HUES64 (cell line): Measurements from ENCODE around the gene AFTPH.
A peak's percentile ranks its signal among the peaks of the same experiment; 100 is the strongest.

Source experiments
- H3K27ac ChIP-seq: 2 replicates; pipeline ENCODE4 v1.7.0; 2013; ENCODE audit warnings: low read depth, low read length, inconsistent platforms
- H3K27me3 ChIP-seq: 2 replicates; pipeline ENCODE4 v1.6.1; 2013; ENCODE audit warnings: mild to moderate bottlenecking, low read length; ENCODE audit not compliant: insufficient read depth
- H3K36me3 ChIP-seq: 2 replicates; pipeline ENCODE4 v1.6.1; 2013; ENCODE audit warnings: mild to moderate bottlenecking, low read length; ENCODE audit not compliant: insufficient read depth
- H3K4me1 ChIP-seq: 2 replicates; pipeline ENCODE4 v1.6.1; 2013; ENCODE audit warnings: mild to moderate bottlenecking, low read length, moderate library complexity; ENCODE audit not compliant: insufficient read depth
- H3K4me3 ChIP-seq: 2 replicates; pipeline ENCODE4 v1.5.1; 2013; ENCODE audit warnings: mild to moderate bottlenecking, low read length, moderate library complexity
- H3K9ac ChIP-seq: 2 replicates; pipeline ENCODE4 v1.6.1; 2013; ENCODE audit warnings: mild to moderate bottlenecking, low read depth, low read length
- H3K9me3 ChIP-seq: 2 replicates; pipeline ENCODE4 v1.6.1; 2013; ENCODE audit warnings: low read depth, low read length; ENCODE audit not compliant: insufficient read depth
- WGBS: fragments of 150-250, 120-280 bp; methylation state at CpG from one replicate; pipeline ENCODE4 v1.1.7; 2013; ENCODE audit warnings: missing lambda C conversion rate; 5-methylcytosine and 5-hydroxymethylcytosine counted together

Gene AFTPH

GRCh38 chr2:64615844-64616536 lies 91.9 kb downstream of the AFTPH start:
- WGBS: 96% methylated on average over 7 of the region's 7 CpGs
- peaks cover 3% of the 10 kb centered on the region; the same call in 1 of the 2 replicates for H3K27me3 ChIP-seq
- no peak overlapping the region for H3K27ac ChIP-seq
- H3K9me3 ChIP-seq: no peaks in the 10 kb centered on the region
- H3K36me3 ChIP-seq: no peaks in the 10 kb centered on the region
- H3K4me3 ChIP-seq: no peak overlapping the region
- no peak overlapping the region for H3K9ac ChIP-seq
- H3K4me1 ChIP-seq: peaks cover 27% of the 10 kb centered on the region

- peak overlapping the region; percentile 40; the same call in 1 of the 2 replicates for H3K27ac ChIP-seq
- H3K9ac ChIP-seq: no peak overlapping the region
- H3K9me3 ChIP-seq: no peaks in the 10 kb centered on the region
- peaks cover 32% of the 10 kb centered on the region for H3K4me1 ChIP-seq
- 49% methylated on average over 6 of the region's 6 CpGs for WGBS
- H3K27me3 ChIP-seq: no peaks in the 10 kb centered on the region
- H3K36me3 ChIP-seq: no peaks in the 10 kb centered on the region
- no peak overlapping the region for H3K4me3 ChIP-seq
These were observed 93.6 kb downstream of the AFTPH start for GRCh38 chr2:64617631-64618151.

- H3K4me3 ChIP-seq: no peak overlapping the region
- 86% methylated on average over 4 of the region's 4 CpGs for WGBS
These were observed 96.5 kb downstream of the AFTPH start for GRCh38 chr2:64620661-64621060.

GRCh38 chr2:64622443-64623241 lies 98.5 kb downstream of the AFTPH start:
- H3K27ac ChIP-seq: 0 out of 2 replicates have a peak overlapping the region, but pooled peaks have one; percentile 4
- H3K9ac ChIP-seq: no peak overlapping the region
- WGBS: 74% methylated on average over 13 of the region's 13 CpGs
- no peaks in the 10 kb centered on the region for H3K9me3 ChIP-seq
- no peaks in the 10 kb centered on the region for H3K36me3 ChIP-seq
- no peak overlapping the region for H3K4me3 ChIP-seq
- H3K4me1 ChIP-seq: peaks cover 27% of the 10 kb centered on the region
- no peaks in the 10 kb centered on the region for H3K27me3 ChIP-seq

More at GRCh38 chr2:64620661-64621060, 96.5 kb downstream of the AFTPH start:
- H3K27ac ChIP-seq: no peak overlapping the region
- no peaks in the 10 kb centered on the region for H3K27me3 ChIP-seq
- H3K9ac ChIP-seq: no peak overlapping the region
- H3K4me1 ChIP-seq: peaks cover 35% of the 10 kb centered on the region
- H3K9me3 ChIP-seq: no peaks in the 10 kb centered on the region
- H3K36me3 ChIP-seq: no peaks in the 10 kb centered on the region

GRCh38 chr2:64623242-64623850 lies 99.2 kb downstream of the AFTPH start:
- 87% methylated on average over 13 of the region's 13 CpGs for WGBS

GRCh38 chr2:64624108-64624610 lies 100.0 kb downstream of the AFTPH start:
- no peaks in the 10 kb centered on the region for H3K36me3 ChIP-seq
- no peaks in the 10 kb centered on the region for H3K9me3 ChIP-seq
- H3K27me3 ChIP-seq: no peaks in the 10 kb centered on the region
- 89% methylated on average over 6 of the region's 6 CpGs for WGBS
- H3K4me3 ChIP-seq: no peak overlapping the region
- no peak overlapping the region for H3K27ac ChIP-seq
- peaks cover 21% of the 10 kb centered on the region for H3K4me1 ChIP-seq
- H3K9ac ChIP-seq: no peak overlapping the region

More at GRCh38 chr2:64623242-64623850, 99.2 kb downstream of the AFTPH start:
- Histone ChIP-seq H3K27me3 (no peaks in the 10 kb centered on the region), H3K4me3 (no peak overlapping the region), H3K27ac (no peak overlapping the region), H3K4me1 (peaks cover 22% of the 10 kb centered on the region), H3K36me3 (no peaks in the 10 kb centered on the region), H3K9me3 (no peaks in the 10 kb centered on the region), H3K9ac (no peak overlapping the region)

GRCh38 chr2:64624862-64625261 lies 100.7 kb downstream of the AFTPH start:
- Histone ChIP-seq H3K27ac (no peak overlapping the region), H3K9ac (no peak overlapping the region), H3K4me3 (no peak overlapping the region), H3K36me3 (no peaks in the 10 kb centered on the region), H3K9me3 (no peaks in the 10 kb centered on the region), H3K4me1 (peaks cover 19% of the 10 kb centered on the region), H3K27me3 (no peaks in the 10 kb centered on the region)
- 89% methylated on average over 6 of the region's 6 CpGs for WGBS

GRCh38 chr2:64625299-64626145 lies 101.4 kb downstream of the AFTPH start:
- Histone ChIP-seq H3K36me3 (no peaks in the 10 kb centered on the region), H3K9me3 (no peaks in the 10 kb centered on the region), H3K4me3 (no peak overlapping the region), H3K4me1 (peaks cover 12% of the 10 kb centered on the region), H3K27ac (no peak overlapping the region), H3K9ac (no peak overlapping the region), H3K27me3 (no peaks in the 10 kb centered on the region)
- WGBS: 83% methylated on average over 7 of the region's 7 CpGs

GRCh38 chr2:64626146-64626809 lies 102.2 kb downstream of the AFTPH start:
- Histone ChIP-seq H3K9ac (no peak overlapping the region), H3K4me1 (peaks cover 6% of the 10 kb centered on the region), H3K36me3 (no peaks in the 10 kb centered on the region), H3K9me3 (no peaks in the 10 kb centered on the region), H3K27me3 (no peaks in the 10 kb centered on the region), H3K27ac (no peak overlapping the region), H3K4me3 (no peak overlapping the region)
- 90% methylated on average over 8 of the region's 10 CpGs for WGBS
